HG02798 (cell line): Measurements from ENCODE around the gene EZH2.

Experiments
- ATAC-seq: cut with Tn5 transposase; IDR thresholded peaks from one replicate; pipeline ENCODE4 v1.9.1; 2021; ENCODE audit warnings: mild to moderate bottlenecking; ENCODE audit not compliant: unreplicated experiment, poor library complexity

EZH2 gene

DNA sequence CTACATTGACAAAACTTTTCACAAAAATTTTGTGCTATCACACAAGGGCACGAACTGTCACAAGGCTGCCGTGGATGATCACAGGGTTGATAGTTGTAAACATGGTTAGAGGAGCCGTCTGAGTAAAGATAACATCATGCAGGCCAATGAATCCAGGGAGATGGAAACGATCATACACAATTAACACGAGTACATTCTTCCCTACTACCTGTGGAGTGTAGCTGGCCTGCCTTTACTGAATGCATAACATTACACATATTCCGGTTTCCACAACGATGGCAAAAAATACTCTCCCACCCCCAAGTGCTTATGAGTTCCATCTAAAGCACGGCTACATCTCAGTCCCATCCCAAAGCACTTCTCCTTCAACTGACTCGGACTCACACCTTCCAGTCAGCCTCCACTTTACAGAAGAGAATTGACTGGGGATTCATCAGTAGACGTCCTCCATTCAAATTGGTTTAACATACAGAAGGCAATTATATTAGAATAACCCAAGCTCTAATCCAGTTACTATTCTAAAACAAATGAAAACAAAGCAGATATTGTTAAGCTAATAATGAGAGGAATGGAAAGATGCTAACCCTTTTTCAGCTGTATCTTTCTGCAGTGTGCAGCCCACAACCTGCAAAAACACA, 69.0 kb downstream of the EZH2 start:
- ATAC-seq = no peak

DNA sequence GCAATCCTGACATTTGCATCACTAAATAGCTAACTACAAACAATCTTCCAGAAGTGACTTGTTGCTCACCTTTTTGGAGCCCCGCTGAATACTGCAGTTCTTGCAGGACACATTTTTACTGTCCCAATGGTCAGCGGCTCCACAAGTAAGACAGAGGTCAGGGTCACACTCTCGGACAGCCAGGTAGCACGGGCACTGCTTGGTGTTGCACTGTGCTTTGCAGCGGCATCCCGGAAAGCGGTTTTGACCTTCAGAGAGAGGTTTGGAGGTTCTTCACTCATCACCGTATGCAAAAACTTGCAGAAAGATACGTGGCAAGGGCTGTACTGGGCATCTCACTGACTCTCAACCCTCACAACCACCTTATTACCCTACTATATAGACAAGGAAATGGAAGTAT, 70.2 kb downstream of the EZH2 start:
- ATAC-seq = no peak

DNA sequence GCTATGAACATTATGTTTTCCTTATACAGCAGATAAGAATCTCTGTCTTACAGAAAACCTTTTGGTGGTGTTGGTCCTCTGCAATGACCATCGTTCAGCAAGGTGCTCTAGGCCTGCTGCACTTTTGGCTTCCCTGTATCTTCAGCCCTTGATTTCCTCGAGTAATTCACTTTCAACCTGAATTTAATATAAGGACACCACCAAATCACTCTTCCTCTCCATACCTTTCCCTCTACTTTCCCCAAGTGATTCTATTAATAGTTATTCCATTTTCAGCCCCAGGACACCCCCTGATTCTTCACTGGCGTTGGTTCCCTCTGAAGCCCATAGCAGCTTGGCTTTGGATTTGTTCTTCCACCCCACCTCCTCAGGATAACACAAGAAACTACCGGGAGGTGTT, 72.2 kb downstream of the EZH2 start:
- no peak for ATAC-seq

DNA sequence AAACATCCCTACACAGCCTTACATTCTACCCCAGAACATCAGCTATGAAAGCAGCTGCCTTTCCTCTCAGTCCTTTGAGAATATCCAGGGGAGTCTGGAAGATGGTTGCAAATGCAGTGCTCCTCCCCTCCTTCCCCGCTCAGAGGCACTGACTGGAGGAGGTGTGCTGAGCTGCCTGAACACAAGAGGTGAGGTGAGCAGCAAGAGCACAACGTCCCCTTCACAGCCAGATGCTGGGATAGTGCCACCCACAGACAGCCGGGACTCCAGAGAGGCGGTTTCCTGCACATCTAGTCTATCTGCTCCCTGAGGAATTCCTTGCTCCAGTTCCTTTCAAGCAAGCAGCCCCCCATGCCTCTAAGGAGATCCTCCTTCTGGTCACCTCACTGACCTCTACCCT, 74.2 kb downstream of the EZH2 start:
- no peak for ATAC-seq

DNA sequence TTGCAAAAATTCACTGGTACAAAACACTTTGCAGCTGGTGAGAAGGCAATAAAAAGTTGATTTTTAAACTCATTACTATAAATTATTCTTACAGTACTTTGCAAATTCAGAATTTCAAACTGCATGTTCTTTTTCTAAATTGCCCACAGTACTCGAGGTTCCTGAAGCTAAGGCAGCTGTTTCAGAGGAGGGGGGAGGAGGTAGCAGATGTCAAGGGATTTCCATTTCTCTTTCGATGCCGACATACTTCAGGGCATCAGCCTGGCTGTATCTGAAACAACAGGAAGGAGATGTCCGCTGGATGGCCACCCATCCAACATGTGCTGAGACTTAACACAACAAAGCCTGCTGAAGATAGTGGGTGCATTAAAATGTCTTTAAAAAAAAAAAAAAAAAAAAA, 76.7 kb downstream of the EZH2 start:
- no peak for ATAC-seq

DNA sequence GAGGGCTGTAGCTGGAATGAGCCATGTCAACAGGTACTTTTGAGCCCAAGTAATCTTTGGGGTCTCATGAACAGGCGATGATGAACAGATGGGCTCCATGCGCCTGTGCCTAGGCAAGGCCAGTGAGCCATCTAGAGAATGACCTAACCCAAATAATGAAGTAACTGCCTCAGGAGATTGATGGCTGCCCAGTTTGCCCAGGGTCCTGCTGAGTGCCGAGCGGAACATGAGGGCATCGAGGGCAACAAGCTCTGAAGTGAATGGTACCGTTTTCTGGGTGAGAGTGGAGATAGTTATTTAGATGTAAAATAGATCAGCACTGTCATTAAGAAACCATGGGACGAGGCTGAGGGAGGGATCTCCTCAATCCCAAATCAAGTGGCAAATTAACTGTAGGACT, 77.9 kb downstream of the EZH2 start:
- no peak for ATAC-seq

DNA sequence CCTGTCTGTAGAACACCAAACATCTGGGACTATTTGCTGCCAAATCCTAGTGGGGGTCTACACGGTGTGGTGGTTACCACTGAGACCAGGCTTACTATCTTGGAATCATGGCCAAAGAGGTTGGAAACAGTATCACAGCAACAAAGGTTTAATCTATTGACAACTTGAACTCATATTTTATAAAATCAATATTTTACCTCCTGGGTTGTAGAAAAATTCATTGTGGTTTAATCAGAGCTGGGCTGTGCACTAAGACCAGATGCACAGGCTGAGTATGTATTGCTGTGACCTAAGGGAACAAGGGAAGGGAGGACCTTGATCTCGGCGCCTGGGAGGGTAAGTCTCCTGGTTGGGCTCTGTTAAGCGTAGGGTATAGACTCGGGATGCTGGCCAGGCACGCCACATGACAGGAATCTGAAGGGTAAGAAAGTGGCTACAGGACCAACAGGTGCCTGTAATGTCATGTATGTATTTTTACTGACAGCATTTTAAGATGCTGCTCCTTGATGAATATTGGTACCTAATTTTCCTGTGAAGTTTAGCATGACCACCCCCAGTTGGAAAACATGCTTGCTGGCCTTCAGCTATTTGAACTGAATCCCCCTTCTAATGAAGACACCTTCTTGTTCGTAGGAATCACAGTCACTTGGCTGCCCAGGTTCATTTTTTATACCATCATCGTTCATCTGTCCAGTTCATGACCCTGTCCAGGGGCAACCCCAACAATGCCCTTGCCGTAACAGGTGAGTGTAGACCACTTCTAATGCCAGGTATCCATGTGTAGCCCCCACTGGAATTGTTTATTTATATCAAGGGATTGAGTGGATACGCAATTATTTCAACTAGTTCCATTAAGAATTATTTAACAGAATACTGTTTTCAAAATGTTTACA, 79.5 kb downstream of the EZH2 start:
- no peak for ATAC-seq

DNA sequence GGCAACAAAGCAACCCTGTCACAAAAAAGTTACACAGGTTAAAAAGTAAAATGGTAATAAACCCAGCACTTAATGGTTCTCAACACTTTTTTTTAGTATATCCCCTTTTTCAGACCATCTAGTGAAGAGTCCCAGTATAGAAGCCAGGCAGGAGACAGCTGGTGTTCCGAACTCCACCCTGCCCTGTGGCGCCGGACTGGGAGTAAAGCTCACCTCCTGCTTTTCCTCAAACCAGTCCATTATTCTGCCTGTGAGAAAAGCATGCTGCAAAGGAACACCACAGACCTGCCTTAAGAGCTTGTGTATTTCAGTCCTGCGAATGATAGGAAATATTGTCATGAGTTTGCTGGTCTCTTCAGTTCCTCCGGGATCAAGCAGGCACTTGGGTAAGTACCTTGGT, 81.0 kb downstream of the EZH2 start:
- no peak for ATAC-seq

DNA sequence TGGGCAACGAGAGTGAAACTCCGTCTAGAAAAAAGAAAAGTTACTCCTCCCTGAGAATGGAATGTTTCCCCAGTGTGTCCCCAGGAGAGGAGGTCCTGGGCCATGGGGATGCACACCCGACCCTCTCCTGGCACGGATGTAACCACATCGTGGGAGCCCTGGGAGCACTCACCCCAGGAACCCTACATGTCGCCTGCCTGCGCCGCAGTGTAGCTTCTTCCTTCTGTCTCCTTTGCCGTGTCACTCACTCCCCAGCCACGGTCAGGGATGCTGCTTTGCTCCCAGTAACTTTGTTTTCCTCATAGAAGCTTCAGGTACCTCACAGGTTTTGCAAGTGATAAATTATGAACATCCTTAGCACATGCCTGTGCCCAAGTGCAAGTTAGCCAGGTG, 82.0 kb downstream of the EZH2 start:
- no peak for ATAC-seq

DNA sequence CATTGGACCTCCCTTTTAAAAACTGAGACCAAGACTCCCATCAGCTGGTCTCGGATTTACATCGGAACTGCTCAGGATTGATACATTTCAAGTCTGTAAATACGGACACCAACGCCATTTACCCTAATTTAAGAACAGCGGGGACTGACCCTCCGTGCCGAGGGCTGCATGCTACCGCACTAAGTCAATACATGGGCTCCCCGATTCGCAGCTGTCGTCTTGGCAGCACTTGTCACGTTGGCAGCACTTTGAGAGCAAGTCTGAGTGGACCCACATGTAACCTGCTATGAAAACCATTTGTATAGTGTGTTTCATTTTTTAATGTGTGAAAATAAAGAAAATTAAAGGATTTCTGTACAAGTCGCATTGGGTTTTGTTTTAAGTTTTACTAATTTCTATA, 83.4 kb downstream of the EZH2 start:
- ATAC-seq = no peak

DNA sequence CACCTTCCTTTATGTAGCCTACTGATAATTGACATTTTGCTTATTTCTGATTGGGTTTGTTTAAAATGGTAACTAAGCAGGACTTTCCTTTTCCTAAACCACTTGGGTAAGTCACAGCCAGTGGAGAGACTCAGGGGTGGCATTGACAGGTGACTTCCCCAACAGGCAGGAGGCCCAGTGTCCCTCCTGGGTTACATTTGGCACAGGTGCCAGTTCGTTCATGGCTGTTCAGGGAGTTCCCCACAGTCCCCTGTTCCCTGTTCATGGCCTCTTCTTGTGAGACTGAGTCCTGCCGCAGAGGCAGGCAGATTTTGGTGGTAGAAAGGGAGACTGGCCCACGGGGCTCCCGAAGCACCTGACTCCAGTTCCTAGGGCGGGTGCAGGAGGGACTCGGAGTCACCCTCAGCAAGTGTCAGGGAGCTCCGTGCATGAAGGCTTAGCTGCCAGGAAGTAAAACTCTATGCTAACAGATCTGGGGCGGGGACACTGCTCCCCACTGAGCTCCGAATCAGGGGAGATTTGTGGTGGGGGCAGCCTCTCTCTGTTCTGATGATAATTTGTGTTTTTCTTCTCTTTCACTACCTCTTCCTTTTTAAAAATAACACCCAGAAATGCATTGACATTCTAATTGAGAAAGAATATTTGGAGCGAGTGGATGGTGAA, 84.1 kb downstream of the EZH2 start:
- ATAC-seq = no peak

DNA sequence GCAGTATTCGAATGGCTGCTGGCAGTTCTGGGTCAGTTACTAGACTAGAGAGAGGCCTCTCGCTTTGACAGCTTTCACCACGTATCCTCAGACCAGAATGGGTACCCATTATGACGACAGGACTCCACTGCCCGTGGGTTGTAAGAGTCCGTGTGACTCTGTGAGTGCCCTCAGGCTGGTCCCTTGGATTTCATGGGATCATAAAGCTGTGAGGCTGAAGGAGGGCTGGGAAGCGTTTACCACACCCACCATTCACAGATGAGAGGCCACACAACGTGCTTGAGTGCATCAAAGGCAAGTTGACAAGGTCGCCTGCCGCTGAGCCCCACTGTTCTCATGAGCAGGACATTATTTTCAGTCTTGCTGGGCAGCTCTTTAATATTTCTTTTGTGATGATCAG, 87.2 kb downstream of the EZH2 start:
- ATAC-seq = no peak

DNA sequence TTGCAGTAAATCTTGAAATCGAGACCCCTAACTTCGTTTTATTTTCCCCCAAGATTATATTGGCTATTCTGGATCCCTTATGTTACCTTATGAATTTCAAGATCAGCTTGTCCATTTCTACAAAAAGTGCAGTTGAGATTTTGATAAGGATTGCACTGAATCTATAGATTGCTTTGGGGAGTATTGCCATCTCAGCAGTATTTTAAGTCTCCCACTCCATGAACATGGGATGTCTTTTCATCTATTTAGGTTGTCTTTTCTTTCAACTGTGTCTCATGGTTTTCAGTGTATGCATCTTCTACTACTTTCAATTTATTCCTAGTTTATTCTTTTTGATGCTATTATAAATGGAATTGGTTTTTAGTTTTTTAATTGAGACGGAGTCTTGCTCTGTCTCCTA, 89.6 kb downstream of the EZH2 start:
- no peak for ATAC-seq

DNA sequence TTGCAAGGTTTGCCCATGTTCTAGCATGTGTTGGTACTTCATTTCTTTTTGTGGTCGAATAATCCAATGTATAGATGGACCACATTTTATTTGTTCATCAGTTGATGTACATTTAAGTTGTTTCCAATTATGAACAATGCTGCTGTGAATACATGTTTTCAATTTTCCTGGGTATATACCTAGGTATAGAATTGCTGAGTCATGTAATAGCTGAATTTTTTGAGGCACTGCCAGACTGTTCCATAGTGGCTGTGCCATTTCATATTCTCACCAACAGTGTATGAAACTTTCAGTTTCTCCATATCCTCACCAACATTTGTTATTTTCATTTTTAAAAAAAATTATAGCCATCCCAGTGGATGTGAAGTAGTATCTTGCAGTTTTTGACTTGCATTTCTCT, 90.5 kb downstream of the EZH2 start:
- no peak for ATAC-seq

DNA sequence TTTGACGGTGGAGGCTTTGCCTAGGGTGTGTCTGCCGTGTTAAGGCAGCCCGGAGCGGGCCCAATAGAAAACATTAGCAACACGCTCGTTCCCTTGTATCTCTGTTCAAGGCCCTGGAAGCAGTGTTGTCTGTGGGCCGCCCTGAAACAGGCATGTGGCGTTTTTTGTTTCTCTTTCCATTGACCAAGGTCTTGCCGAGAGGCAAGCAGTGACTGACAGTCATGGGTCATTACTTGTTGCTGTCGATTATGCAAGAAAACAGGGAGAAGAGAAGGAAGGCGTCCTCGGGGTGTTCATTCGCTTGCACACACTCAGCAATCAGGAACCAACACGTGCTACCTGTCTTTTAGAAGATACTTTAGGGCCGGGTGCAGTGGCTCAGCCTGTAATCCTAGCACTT, 92.5 kb downstream of the EZH2 start:
- ATAC-seq = no peak

DNA sequence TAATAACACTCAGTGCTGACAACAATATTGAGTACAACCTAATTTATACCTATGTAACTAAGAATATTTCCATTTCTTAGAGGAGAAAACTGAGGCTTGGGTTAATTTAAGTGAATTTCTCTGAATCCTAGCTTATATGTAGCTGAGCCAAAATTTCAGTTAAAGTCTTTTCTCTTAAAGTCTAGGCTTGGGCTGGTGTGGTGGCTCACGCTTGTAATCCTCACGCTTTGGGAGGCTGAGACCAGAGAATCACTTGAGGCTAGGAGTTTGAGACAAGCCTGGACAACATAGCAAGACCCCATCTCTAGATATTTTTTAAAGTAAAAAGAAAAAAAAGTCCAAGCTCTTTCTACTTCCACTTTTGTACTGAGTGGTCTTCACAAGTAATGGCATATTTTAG, 93.2 kb downstream of the EZH2 start:
- no peak for ATAC-seq

DNA sequence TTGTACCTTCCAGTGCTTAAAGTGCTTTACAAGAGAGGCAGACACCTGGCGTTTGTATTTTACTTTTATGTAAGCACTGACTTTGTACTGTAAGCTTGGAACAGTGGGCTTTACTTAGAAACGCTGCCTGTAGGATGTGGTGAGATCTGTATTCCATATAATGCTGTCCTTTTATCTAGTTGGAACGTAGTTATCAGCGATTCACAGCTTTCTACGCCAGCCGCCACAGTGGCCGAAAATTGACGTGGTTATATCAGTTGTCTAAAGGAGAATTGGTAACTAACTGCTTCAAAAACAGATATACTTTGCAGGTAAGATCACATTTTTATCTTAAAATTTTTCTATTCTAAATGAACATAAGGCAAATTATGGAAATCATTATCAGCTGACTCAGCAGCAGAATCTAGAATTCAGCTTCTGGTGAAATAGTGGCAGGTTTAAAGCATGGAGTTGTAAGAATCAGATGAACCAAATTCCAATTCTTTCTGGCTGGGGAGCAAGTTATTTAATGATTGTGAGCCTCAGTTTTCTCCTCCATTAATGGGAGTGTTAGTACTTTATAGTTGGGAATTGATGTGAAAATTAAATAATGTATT, 93.9 kb downstream of the EZH2 start:
- ATAC-seq = no peak

DNA sequence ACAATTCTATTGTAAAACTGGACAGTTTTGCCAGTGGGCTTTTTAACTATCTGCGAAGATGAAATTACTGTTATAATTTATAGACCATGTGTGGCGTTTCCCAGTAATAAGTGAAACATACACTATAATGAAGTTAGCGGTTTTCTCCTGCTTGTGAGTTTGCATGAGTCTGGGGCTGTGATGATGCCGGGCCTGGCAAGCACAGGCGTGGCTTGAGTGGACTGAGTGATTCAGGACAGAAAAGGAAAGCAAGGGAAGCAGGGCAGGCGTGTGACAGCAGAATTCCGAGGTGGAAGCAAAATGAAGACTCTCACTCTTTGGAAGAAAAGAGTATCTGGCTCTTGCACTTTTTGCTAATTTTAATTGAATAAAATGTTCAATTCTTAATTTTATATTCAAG, 94.9 kb downstream of the EZH2 start:
- ATAC-seq = no peak

DNA sequence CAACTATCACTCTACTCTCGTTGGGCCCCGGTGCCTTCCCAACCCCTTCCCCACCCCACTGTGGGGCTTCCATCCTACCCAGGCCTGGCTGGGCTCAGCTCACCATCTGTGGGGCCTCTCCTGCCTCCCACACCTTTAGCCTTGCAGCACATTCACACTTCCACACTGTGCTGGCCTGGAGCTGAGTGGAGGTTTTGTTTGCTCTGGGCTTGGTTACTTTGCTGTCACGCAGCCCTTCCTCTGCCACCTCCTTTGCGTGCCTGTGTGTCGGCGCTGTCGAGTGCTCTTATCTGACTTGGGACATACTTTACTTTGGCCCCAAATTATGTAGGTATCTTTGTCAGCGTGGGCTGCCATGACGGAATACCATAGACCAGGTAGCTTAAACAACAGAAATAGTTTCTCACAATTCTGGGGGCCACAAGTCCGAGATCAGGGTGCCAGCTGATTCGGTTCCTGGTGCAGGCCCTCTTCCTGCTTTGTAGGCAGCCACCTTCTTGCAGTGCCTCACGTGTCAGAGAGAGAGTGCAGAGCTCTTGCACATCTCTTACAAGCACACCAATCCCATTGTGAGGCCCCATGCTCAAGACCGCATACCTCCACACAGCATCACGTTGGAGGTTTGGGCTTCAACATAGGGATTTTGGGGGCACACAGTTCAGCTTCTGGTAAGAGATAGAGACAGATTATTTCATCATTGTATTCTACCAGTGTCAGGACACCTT, 96.4 kb downstream of the EZH2 start:
- no peak for ATAC-seq

DNA sequence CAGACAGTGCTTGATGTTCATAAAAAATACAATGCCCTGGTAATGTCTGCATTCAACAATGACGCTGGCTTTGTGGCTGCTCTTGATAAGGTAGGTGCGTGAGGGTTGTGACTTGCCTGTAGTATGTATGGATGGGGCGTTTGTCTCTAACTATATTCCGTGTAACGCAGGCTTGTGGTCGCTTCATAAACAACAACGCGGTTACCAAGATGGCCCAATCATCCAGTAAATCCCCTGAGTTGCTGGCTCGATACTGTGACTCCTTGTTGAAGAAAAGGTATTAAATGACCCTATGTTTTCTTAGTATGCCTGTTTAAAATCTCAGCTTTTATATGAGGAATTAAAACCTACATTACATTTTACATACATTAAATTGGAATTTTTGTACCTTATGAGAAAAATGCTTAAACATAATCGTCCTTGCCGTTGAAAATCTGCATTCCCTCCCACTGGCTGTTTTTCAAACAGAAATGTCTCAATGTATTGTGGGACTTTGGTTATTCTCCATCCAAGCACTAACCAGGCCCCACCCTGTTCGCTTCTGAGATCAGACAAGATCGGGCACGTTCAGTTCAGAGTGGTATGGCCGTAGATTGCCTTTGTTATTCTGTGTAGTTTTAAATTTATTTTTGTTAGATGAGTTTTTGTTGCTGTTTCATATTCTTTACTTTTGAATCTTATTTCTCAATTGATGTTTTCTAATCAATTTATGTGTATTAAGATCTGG, 100.1 kb downstream of the EZH2 start:
- ATAC-seq = no peak
